ES-I3 (cell line): ENCODE measurements around the gene ADAP1.
A peak's percentile ranks its signal among the peaks of the same experiment; 100 is the strongest.

ENCODE experiments used
- H3K36me3 ChIP-seq: 2 replicates; pipeline ENCODE4 v1.6.1; 2013; ENCODE audit warnings: mild to moderate bottlenecking, low read length, control low read depth, moderate library complexity; ENCODE audit not compliant: insufficient read depth
- H3K4me1 ChIP-seq: 2 replicates; pipeline ENCODE4 v1.6.1; 2013; ENCODE audit warnings: mild to moderate bottlenecking, control low read depth, low read length; ENCODE audit not compliant: insufficient read depth
- H3K9ac ChIP-seq: 2 replicates; pipeline ENCODE4 v1.6.1; 2013; ENCODE audit warnings: low read depth, mild to moderate bottlenecking, low read length, moderate library complexity
- H3K9me3 ChIP-seq: 2 replicates; pipeline ENCODE4 v1.6.1; 2013; ENCODE audit warnings: mild to moderate bottlenecking, low read length, moderate library complexity; ENCODE audit not compliant: control insufficient read depth, insufficient read depth

Gene ADAP1

DNA sequence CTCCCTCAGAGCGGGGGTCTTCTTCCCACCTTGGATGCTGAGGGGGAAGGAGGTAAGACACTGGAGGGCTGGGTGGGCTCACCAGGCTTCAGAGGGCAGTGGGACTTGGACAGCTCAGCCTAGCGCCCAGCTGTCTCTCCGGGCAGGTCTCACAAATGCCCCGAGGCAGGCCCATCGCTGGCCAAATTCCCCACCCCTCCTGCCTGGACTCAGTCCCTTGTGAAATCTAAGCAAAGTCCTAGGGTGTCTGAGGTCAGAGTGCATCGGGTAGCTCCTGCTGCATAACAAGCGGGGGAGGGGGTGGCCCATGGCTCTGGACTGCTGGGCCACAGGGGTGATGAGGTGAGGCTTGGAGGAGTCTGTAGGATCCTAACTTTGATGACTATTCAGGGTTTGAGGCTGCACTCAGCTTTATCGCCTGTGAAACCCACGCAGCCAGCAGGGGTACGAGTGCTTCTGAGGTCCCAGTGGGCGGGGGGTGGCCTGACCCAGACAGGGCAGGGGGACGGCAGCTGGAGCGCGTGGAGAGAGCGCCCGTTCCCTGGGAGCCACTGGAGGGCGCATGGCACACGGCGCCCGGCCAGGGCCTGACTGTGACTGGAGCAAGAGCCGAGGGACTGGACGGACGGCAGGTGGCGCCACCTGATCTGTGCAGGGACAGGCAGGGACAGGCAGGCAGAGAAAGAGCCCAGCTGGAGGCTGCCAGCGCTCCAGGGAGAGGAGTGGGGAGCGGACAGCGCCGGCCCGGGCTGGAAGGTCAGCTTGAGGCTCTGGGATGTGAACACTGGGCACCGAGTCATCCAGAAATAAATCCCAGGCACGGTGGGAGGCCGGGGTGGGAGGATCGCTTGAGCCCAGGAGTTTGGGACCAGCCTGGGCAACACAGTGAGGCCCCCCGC, 38.5 kb upstream of the ADAP1 start:
- Histone ChIP-seq H3K9ac (no peak overlapping the region), H3K36me3 (no peaks in the 10 kb centered on the region), H3K9me3 (no peaks in the 10 kb centered on the region), H3K4me1 (peaks cover 7% of the 10 kb centered on the region; the same call in 1 of the 2 replicates)

DNA sequence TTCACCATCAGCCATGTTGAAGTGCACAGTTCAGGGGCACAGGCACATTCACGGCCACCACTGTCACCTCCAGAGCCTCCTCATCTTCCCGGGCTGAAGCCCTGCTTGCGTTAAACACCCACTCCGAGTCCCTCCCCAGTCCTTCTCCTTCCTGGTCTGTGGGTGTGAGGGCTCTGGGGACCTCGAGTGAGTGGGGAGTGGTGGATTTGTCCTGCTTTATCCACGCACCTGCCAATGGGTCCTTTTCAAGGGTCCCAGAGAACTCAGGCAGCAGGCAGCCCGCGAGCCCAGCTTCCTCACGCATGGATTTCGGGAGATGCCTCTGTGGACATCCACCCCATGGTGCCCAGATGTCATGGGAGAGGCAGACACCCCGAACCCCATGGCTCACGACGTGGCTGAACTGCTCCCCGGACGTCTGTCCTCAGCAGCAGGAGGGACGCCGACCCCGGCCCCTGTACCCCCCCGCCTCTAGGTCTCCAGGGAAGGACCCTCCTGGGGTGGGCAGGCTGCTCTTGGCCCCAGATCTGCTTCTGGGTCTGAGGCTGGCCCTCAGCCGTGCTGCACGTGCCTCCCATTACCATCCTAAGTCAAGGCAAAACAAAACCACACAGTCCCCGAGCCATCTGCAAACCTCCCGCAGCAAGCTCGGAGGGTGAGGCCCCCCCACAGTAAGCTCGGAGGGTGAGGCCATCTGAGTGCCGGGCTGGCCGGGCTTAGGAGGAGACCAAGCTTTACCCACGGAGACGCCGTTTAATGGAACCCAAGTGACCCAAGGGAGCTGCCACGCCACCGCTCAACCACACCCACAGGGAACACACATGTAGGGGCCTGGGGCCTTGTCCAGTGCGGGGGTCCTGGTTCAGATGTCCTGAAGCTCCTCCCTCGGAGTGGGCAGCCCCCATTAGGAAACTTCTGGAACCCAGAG, 37.5 kb upstream of the ADAP1 start:
- H3K4me1 ChIP-seq: peaks cover 7% of the 10 kb centered on the region; the same call in 1 of the 2 replicates
- H3K9ac ChIP-seq: no peak overlapping the region
- H3K36me3 ChIP-seq: no peaks in the 10 kb centered on the region
- H3K9me3 ChIP-seq: no peaks in the 10 kb centered on the region

DNA sequence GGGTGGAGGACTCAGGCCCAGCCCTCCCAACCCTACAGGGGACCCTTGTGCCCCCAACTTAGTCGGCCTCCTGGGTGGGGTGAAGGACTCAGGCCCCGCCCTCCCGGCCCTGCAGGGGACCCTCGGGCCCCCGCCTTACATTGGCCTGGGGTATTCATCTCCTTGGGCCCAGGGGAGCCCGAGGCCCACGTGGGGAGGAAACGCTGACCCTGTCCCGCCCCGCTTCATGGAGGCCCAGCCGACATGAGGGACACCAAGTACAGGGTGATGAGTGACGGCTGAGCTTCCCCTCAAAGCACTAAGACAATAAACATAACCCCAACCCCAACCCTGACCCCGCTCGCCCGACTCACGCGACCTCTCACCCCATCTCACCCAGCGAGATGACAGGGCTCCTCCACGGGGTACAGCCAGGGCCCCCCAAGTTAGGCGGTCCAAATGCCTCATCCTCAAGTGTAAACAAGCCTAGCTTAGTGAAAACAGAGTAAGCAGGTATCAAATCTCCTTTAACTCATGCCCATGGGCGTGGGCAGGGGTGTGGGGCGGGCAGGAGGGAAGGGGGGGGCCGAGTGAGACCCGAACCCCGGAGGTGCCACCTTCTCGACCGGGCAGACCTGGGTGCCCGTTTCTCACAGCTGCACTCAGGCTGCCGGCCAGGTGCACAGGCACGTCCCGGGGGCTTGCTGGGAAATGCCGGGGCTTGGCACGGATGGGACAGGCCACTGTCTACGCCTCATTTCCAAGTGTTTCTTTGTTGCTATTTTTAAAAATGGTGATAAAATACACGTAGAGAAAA, 36.7 kb upstream of the ADAP1 start:
- Histone ChIP-seq H3K9me3 (no peaks in the 10 kb centered on the region), H3K4me1 (peaks cover 7% of the 10 kb centered on the region; the same call in 1 of the 2 replicates), H3K36me3 (no peaks in the 10 kb centered on the region), H3K9ac (no peak overlapping the region)

DNA sequence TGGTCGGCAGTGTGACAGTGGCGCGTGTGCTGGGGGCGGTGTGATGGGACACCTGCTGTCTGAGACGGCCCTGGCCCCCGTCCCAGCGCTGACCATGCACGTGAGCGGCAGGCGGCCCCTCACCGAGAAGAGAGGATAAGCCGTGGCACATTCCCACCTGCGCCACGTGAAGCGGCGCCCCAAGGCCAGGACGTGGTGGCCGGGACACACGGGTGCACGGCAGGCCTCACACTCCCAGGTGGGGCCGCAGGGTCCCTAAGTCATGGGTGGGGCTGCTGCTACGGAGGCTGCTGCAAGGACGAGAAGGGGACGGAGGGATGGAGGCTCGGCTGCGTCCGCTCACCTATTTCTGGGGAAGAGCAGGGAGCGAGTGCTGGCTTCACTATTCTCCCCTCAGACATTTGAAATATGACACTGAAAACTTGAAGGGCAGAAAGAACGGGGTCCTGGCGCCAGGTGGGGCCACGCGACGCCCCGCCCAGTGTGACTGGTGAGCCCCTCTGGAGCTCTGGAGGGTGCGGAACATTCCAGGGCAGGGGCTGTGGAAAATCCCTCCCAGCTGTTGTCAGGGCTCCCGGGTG, 36.0 kb upstream of the ADAP1 start:
- Histone ChIP-seq H3K9ac (no peak overlapping the region), H3K36me3 (no peaks in the 10 kb centered on the region), H3K9me3 (no peaks in the 10 kb centered on the region), H3K4me1 (peaks cover 7% of the 10 kb centered on the region; the same call in 1 of the 2 replicates)

DNA sequence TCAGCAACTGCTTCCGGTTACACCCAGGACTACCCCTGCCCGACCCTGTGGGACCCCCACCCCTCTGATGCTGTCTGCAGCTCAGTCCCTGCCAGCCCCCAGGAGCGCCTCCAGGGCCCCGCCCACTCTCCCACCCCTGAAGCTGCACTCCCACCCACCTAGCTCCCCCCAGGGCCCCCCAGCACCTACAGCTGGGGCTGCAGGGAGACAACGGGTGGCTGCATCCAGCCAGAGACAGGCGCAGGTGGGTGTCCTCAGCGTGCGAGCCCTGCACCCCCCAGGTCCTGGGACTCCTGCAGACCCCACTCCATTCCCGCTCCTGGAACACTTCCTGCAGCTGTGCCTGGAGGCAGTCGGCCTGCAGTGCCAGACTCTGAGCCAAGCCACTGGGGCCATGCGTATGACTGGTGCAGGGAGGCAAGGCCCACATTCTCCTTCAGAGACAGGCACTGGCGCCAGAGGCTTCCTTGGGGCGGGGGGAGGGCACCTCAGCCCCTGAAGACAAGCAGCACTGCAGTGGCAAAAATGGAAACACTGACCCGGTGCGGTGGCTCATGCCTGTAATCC, 34.6 kb upstream of the ADAP1 start:
- Histone ChIP-seq H3K9me3 (no peaks in the 10 kb centered on the region), H3K9ac (no peak overlapping the region), H3K36me3 (no peaks in the 10 kb centered on the region), H3K4me1 (peaks cover 7% of the 10 kb centered on the region; the same call in 1 of the 2 replicates)

DNA sequence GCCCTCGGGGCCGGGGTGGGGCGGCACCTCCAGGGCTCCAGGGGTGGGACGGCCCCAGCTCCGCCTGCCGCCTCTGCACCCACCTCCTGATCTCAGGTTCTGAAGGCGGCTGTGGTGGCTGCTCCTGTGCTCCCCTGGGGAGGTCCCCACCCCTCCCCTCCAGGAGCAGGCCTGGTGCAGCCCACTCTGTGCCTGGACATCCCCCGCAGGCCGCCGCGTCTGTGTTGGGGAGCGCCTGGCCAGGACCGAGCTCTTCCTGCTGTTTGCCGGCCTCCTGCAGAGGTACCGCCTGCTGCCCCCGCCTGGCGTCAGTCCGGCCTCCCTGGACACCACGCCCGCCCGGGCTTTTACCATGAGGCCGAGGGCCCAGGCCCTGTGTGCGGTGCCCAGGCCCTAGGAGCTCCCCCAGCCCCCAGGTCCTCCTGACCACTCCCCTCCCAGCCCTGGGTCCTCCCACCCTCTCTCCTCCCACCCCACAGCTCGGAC, 34.0 kb upstream of the ADAP1 start:
- no peaks in the 10 kb centered on the region for H3K36me3 ChIP-seq
- peak overlapping the region; percentile 16; the same call in 1 of the 2 replicates for H3K9ac ChIP-seq
- H3K4me1 ChIP-seq: peaks cover 6% of the 10 kb centered on the region; the same call in 1 of the 2 replicates
- H3K9me3 ChIP-seq: no peaks in the 10 kb centered on the region

DNA sequence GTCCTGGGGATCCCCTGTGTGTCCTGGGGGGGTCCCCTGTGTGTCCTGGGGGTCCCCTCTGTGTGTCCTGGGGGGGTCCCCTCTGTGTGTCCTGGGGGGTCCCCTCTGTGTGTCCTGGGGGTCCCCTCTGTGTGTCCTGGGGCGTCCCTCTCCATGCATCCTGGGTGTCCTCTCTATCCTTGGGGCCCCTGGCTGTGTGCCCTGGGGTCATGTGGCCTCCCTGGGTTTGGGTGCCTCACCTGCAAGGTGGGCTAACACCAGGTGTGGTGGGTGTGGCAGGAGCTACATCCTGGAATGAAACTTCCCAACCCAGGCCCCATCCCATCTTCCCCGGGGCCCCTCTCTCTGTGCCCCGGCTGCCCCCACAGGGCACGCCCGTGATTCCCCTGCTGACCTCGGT, 33.4 kb upstream of the ADAP1 start:
- no peak overlapping the region for H3K9ac ChIP-seq

DNA sequence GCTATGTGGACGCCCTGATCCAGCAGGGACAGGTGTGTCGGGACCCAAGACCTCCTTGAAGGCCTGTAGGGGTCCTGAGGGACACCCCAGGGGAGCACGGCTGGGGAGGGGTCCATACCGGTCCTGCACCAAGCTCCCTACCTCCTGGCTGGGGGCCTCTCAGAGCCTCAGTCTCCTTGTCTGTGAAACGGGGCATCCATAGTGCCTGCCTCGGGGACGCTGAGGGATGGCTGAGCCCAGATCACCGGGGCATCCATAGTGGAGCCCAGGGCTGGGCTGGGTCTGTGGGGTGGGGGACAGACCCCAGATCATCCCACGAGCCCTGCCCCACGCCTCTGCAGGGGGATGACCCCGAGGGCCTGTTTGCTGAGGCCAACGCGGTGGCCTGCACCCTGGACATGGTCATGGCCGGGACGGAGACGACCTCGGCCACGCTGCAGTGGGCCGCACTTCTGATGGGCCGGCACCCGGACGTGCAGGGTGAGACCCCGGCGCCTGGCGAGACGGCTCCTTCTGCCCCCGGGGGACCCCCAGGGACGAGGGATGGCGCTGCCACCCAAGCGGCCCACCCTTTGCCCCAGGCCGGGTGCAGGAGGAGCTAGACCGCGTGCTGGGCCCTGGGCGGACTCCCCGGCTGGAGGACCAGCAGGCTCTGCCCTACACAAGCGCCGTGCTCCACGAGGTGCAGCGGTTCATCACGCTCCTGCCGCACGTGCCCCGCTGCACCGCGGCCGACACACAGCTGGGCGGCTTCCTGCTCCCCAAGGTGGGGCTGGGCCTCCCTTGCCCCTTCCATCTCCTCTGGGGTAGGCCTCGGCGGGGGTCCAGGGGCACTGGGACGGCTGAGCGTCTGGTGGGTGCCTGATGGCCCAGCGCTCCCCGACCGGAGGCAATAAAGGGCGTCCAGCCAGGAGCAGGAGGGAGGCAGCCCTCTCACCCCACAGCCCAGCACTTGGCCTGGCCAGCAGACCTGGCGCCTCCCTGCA, 32.6 kb upstream of the ADAP1 start:
- no peak overlapping the region for H3K9ac ChIP-seq

More for the DNA sequence above, 33.4 kb upstream of the ADAP1 start:
- H3K4me1 ChIP-seq: peaks cover 4% of the 10 kb centered on the region; the same call in 1 of the 2 replicates
- no peaks in the 10 kb centered on the region for H3K9me3 ChIP-seq
- no peaks in the 10 kb centered on the region for H3K36me3 ChIP-seq

DNA sequence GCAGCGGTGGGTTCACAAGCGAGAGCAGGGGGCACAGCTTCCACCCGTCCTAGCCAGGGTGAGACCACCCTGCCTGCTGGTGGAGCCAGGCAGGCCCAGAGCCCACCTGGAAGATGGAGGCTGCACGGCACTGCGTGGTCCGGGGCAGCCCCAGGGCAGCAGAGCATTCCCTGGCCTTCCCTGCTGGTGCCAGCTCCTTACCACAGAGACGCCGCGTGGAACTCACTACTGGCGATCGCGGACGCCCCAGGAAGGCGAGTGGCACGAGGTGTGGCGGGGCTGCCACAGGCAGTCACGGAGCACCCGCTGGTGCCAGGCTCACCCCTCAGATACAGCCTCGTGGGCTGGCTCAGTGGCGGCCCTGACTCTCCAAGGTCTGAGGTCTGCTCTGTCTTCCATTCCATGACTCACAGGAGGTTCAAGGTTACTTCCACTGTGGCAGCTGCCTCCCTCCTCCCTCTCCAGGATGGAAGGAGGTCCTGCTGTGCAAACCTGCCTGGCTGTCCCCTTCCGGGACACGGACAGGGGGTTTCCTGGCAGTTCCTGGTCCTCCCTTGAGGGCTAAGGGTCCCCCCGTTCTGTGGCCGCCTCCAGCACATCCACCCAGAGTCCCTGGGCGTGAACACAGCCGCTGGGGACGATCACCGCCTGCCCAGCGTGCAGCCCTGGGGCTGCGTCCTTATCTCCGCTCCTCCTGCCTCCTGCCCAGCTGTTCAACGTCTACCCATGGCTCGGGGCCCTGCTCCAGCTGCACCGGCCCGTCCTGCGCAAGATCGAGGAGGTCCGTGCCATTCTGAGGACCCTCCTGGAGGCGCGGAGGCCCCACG, 31.6 kb upstream of the ADAP1 start:
- H3K9ac ChIP-seq: no peak overlapping the region
- H3K36me3 ChIP-seq: no peaks in the 10 kb centered on the region
- no peaks in the 10 kb centered on the region for H3K9me3 ChIP-seq
- peaks cover 4% of the 10 kb centered on the region; the same call in 1 of the 2 replicates for H3K4me1 ChIP-seq

More for the DNA sequence above, 32.6 kb upstream of the ADAP1 start:
- Histone ChIP-seq H3K36me3 (no peaks in the 10 kb centered on the region), H3K4me1 (peaks cover 4% of the 10 kb centered on the region; the same call in 1 of the 2 replicates), H3K9me3 (no peaks in the 10 kb centered on the region)

DNA sequence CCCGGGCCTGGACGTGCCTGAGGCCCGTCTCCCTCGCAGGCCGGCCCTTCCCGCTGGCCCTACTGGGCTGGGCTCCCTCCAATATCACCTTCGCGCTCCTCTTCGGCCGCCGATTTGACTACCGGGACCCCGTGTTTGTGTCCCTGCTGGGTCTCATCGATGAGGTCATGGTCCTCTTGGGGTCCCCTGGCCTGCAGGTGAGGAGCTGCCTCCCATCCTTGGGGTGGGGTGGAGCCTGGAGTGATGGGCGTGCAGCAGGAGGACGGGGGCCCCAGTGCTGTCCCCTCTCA, 30.6 kb upstream of the ADAP1 start:
- no peak overlapping the region for H3K9ac ChIP-seq
- no peaks in the 10 kb centered on the region for H3K9me3 ChIP-seq
- H3K4me1 ChIP-seq: peaks cover 4% of the 10 kb centered on the region; the same call in 1 of the 2 replicates

DNA sequence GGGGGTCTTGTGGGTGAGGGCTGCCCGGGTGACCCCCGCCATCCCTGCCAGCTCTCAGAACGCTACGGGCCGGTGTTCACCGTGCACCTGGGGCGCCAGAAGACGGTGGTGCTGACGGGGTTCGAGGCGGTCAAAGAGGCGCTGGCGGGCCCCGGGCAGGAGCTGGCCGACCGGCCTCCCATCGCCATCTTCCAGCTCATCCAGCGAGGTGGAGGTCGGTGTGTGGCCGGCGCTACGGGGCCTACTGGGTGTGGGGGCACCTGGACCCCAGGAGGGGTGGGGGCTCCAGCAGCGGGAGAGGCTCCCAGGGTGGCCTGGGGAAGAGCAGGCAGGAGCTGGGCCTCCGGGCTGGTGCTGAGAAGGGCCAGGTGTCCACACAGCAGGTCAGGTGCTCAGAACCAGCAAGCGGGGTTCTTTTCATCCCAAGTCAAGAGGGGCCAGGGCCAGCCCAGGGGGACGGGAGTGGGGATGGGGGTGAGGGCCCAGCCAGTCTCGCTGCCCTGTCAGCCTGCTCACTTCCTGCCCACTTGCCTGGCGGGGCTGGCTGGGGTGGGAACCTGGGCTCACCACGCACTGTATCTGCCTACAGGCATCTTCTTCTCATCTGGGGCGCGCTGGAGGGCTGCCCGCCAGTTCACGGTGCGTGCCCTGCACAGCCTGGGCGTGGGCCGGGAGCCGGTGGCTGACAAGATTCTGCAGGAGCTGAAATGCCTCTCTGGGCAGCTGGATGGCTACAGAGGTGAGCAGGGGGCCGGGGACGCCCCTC, 30.1 kb upstream of the ADAP1 start:
- Histone ChIP-seq H3K36me3 (no peaks in the 10 kb centered on the region), H3K9me3 (no peaks in the 10 kb centered on the region), H3K4me1 (peaks cover 4% of the 10 kb centered on the region; the same call in 1 of the 2 replicates), H3K9ac (no peak overlapping the region)

More for the DNA sequence above, 30.6 kb upstream of the ADAP1 start:
- no peaks in the 10 kb centered on the region for H3K36me3 ChIP-seq
